ENCODE data around the gene NDUFA12. TPM values are rescaled to one million over a fixed set of nuclear protein-coding genes. Genes with fewer than 3 reads are reported as not detected.

The NDUFA12 gene
- total and polyA plus RNA-seq, 9 of the 15 experiments (the other 6 are each of a cell fraction or from before 2014, with no cell fraction given) = 115 to 986 (median 283) TPM

DNA sequence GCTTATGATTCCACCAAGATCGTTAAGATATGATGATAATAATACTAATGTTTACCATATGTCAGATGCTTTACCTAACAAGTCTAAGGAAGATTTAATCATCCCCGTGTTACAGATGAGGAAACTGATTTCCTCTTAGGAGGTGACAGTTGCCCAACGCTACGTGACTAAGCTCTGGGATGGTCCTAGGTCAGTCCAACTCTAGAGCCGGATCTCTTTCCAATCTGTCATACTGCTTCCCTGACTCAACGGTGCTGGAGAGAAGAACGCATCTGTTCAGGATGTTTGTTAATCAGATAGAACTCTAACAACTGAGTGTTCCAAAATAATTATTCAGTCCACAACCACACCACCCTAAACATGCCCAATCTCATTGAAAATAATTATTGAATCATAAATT, 39.8 kb downstream of the NDUFA12 start:
- ATAC-seq = no peak
- Histone ChIP-seq H3K4me3 (no peak overlapping the region), H2AFZ (ENCODE audit: low read depth, low read length) (no peak overlapping the region), H3K79me2 (ENCODE audit: control insufficient read depth, insufficient read depth, low read length) (no peaks in the 10 kb centered on the region), H3K4me1 (replicated peaks in 1 of 2; ENCODE audit: control insufficient read depth in 2 of 2, insufficient read depth in 2 of 2, low read length in 2 of 2) (no peaks in the 10 kb centered on the region), H3K27me3 (ENCODE audit: control insufficient read depth in 2 of 2, insufficient read depth in 2 of 2, low read length in 2 of 2) (peaks cover 0 to 6% of the 10 kb centered on the region in 2 experiments; a peak in 2 of 5 replicates), H3K9me1 (ENCODE audit: control insufficient read depth, insufficient read depth, low read length) (no peaks in the 10 kb centered on the region), H3K36me3 (ENCODE audit: control insufficient read depth, insufficient read depth, low read length) (no peaks in the 10 kb centered on the region), H3K4me2 (ENCODE audit: insufficient read depth, low read length) (no peak overlapping the region), H3K9me3 (replicated peaks; ENCODE audit: control insufficient read depth, insufficient read depth, low read depth, low read length) (no peaks in the 10 kb centered on the region), H4K20me1 (replicated peaks; ENCODE audit: control insufficient read depth, insufficient read depth, low read length) (no peaks in the 10 kb centered on the region), H3K27ac (ENCODE audit: extremely low read depth, low read depth, low read length) (no peak overlapping the region), H3K9ac (ENCODE audit: insufficient read depth in 1 of 2, low read depth in 2 of 2, low read length in 2 of 2) (no peak overlapping the region)
- ChIA-PET CTCF (ENCODE audit: low intra/inter-chr PET ratio) (no interaction called here), POLR2A (no interaction called here)
- no TSS peak for BruUV-seq (replicated peaks)
- no peak for TF ChIP-seq SIRT6 (IDR thresholded peaks at IDR 0.05; ENCODE audit: low read depth, low read length)
- no peak for TF ChIP-seq KHSRP (IDR thresholded peaks at IDR 0.05)
- no peak for TF ChIP-seq ETV6 (IDR thresholded peaks at IDR 0.05; ENCODE audit: borderline replicate concordance in 1 of 2, low read depth in 2 of 2, low read length in 1 of 2)
- no peak for TF ChIP-seq ETV6 (CRISPR knock-in tag; IDR thresholded peaks at IDR 0.05; ENCODE audit: borderline replicate concordance)
- TF ChIP-seq, protein P1, sequence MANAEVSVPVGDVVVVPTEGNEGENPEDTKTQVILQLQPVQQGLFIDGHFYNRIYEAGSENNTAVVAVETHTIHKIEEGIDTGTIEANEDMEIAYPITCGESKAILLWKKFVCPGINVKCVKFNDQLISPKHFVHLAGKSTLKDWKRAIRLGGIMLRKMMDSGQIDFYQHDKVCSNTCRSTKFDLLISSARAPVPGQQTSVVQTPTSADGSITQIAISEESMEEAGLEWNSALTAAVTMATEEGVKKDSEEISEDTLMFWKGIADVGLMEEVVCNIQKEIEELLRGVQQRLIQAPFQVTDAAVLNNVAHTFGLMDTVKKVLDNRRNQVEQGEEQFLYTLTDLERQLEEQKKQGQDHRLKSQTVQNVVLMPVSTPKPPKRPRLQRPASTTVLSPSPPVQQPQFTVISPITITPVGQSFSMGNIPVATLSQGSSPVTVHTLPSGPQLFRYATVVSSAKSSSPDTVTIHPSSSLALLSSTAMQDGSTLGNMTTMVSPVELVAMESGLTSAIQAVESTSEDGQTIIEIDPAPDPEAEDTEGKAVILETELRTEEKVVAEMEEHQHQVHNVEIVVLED (CRISPR knock-in tag; IDR thresholded peaks at IDR 0.05) = no peak
- TF ChIP-seq NCOA1 (IDR thresholded peaks at IDR 0.05; ENCODE audit: low read depth) = no peak
- no peak for TF ChIP-seq ARID2 (IDR thresholded peaks at IDR 0.05)
- TF ChIP-seq TSC22D4 (tag; IDR thresholded peaks at IDR 0.05) = no peak
- TF ChIP-seq, protein P2, sequence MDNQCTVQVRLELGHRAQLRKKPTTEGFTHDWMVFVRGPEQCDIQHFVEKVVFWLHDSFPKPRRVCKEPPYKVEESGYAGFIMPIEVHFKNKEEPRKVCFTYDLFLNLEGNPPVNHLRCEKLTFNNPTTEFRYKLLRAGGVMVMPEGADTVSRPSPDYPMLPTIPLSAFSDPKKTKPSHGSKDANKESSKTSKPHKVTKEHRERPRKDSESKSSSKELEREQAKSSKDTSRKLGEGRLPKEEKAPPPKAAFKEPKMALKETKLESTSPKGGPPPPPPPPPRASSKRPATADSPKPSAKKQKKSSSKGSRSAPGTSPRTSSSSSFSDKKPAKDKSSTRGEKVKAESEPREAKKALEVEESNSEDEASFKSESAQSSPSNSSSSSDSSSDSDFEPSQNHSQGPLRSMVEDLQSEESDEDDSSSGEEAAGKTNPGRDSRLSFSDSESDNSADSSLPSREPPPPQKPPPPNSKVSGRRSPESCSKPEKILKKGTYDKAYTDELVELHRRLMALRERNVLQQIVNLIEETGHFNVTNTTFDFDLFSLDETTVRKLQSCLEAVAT (IDR thresholded peaks at IDR 0.05) = no peak
- TF ChIP-seq TAF15 (IDR thresholded peaks at IDR 0.05; ENCODE audit: low read depth, low read length) = no peak
- no peak for TF ChIP-seq FOXA3 (CRISPR knock-in tag; conservative IDR thresholded peaks at IDR 0.05 in 1 of 2, IDR thresholded peaks at IDR 0.05 in 1 of 2)
- TF ChIP-seq SMARCB1 (IDR thresholded peaks at IDR 0.05; ENCODE audit: insufficient read length, low read depth) = no peak
- no peak for TF ChIP-seq ZNF274 (IDR thresholded peaks at IDR 0.05; ENCODE audit: borderline replicate concordance, low read depth, low read length)
- TF ChIP-seq, protein P3, sequence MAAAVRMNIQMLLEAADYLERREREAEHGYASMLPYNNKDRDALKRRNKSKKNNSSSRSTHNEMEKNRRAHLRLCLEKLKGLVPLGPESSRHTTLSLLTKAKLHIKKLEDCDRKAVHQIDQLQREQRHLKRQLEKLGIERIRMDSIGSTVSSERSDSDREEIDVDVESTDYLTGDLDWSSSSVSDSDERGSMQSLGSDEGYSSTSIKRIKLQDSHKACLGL (CRISPR knock-in tag; IDR thresholded peaks at IDR 0.05; ENCODE audit: borderline replicate concordance, poor library complexity, severe bottlenecking) = no peak
- no peak for TF ChIP-seq GABPB1 (CRISPR knock-in tag; IDR thresholded peaks at IDR 0.05)
- TF ChIP-seq TBL1XR1 (IDR thresholded peaks at IDR 0.05; ENCODE audit: low read length in 2 of 2) = no peak
- FAIRE-seq = no peak
- intact Hi-C loops (cut with micrococcal nuclease) (no loop called here), in situ Hi-C loops (cut with MboI) (no loop called here)
- no peak for DNase-seq (ENCODE audit: extremely low read depth in 1 of 4, low spot score in 3 of 4)
- 24% methylated on average over 7 of the region's 7 CpGs for WGBS (ENCODE audit: insufficient coverage, low coverage, missing lambda C conversion rate)
